SK-N-SH (cell line): ENCODE measurements around the gene HSPB9. TPM values are rescaled to one million over a fixed set of nuclear protein-coding genes. Genes with fewer than 3 reads are reported as not detected.

Source experiments
- CTCF ChIA-PET: fragments of 300-600, 350-600 bp; formaldehyde crosslinking; extraction: SDS; loops from one replicate; lab custom pipeline; 2021; lab: Yijun Ruan, JAX
- POLR2A ChIA-PET: fragments of 350-600 bp; sonication (Branson Sonifier 250); formaldehyde crosslinking; extraction: SDS; loops from one replicate; lab custom pipeline; 2020; ENCODE audit warnings: antibody characterized with exemption, inconsistent platforms; lab: Yijun Ruan, JAX
- DNase-seq: peaks from one replicate; pipeline ENCODE4 v3.0.0; 2012
- H2AFZ ChIP-seq: fragments of 200-600 bp; sonication (generic); 2 replicates; pipeline ENCODE4 v1.8.1; 2016; ENCODE audit warnings: antibody characterized with exemption, mild to moderate bottlenecking, low read depth
- H3F3A ChIP-seq: fragments of 200-600 bp; sonication (generic); replicated peaks from 2 replicates; pipeline ENCODE3; 2016; ENCODE audit warnings: antibody characterized with exemption, mild to moderate bottlenecking; ENCODE audit not compliant: insufficient read depth
- H3K27ac ChIP-seq, 2 experiments: fragments of 200-500 bp in 1 of 2; fragments of 200-600 bp in 1 of 2; sonication (Bioruptor generic) in 1 of 2; sonication (generic), shearing (Covaris generic) in 1 of 2; 2 replicates each; pipeline versions ENCODE4 v1.5.1 to v1.6.1; 2014 to 2016; ENCODE audit warnings: low read depth in 2 of 2, inconsistent platforms in 1 of 2, low read length in 1 of 2, mild to moderate bottlenecking in 1 of 2, mixed read lengths in 1 of 2
- H3K27me3 ChIP-seq: fragments of 200-600 bp; sonication (generic), shearing (Covaris generic); 2 replicates; pipeline ENCODE4 v1.6.1; 2016; ENCODE audit warnings: mixed run types; ENCODE audit not compliant: insufficient read depth
- H3K36me3 ChIP-seq, 2 experiments: fragments of 200-500 bp in 1 of 2; fragments of 200-600 bp in 1 of 2; sonication (Bioruptor generic) in 1 of 2; sonication (generic) in 1 of 2; replicated peaks in 1 of 2; 2 replicates each; pipeline versions ENCODE3 to v1.5.1; 2014 to 2016; ENCODE audit warnings: low read length in 1 of 2, mild to moderate bottlenecking in 1 of 2; ENCODE audit not compliant: insufficient read depth in 2 of 2, control insufficient read depth in 1 of 2
- H3K4me1 ChIP-seq, 2 experiments: fragments of 200-500 bp in 1 of 2; fragments of 200-600 bp in 1 of 2; sonication (Bioruptor generic) in 1 of 2; sonication (generic), shearing (Covaris generic) in 1 of 2; 2 replicates each; pipeline versions ENCODE4 v1.5.1 to v1.6.1; 2014 to 2016; ENCODE audit warnings: low read depth in 1 of 2, low read length in 1 of 2, mixed run types in 1 of 2; ENCODE audit not compliant: insufficient read depth in 2 of 2, control insufficient read depth in 1 of 2
- H3K4me2 ChIP-seq: fragments of 200-600 bp; sonication (generic), shearing (Covaris generic); 2 replicates; pipeline ENCODE4 v1.6.1; 2017; ENCODE audit warnings: mixed run types
- H3K4me3 ChIP-seq, 2 experiments: fragments of 200-500 bp in 1 of 2; fragments of 200-600 bp in 1 of 2; sonication (Bioruptor generic) in 1 of 2; sonication (generic), shearing (Covaris generic) in 1 of 2; 2 replicates each; pipeline versions ENCODE4 v1.5.1 to v1.8.1; 2014 to 2016; ENCODE audit warnings: low read depth in 2 of 2, inconsistent platforms in 1 of 2, low read length in 1 of 2, mild to moderate bottlenecking in 1 of 2, mixed read lengths in 1 of 2, moderate library complexity in 1 of 2
- H3K79me2 ChIP-seq: fragments of 200-600 bp; sonication (generic); 2 replicates; pipeline ENCODE4 v1.8.1; 2017; ENCODE audit warnings: mild to moderate bottlenecking; ENCODE audit not compliant: insufficient read depth
- H3K9ac ChIP-seq: fragments of 200-600 bp; sonication (generic); 2 replicates; pipeline ENCODE4 v1.6.1; 2017; ENCODE audit warnings: mixed run types
- H3K9me2 ChIP-seq: fragments of 200-600 bp; sonication (generic); 2 replicates; pipeline ENCODE4 v1.6.1; 2017; ENCODE audit warnings: mixed run types
- H3K9me3 ChIP-seq: fragments of 200-600 bp; sonication (generic); 2 replicates; pipeline ENCODE4 v1.6.1; 2017; ENCODE audit warnings: mixed run types, mild to moderate bottlenecking, moderate library complexity
- H4K20me1 ChIP-seq: fragments of 200-600 bp; sonication (generic); 2 replicates; pipeline ENCODE4 v1.6.1; 2017; ENCODE audit warnings: mild to moderate bottlenecking, mixed run types; ENCODE audit not compliant: insufficient read depth
- CHD2 ChIP-seq: fragments of 150-350 bp; IDR thresholded peaks from 2 replicates; pipeline ENCODE4 v1.6.1; 2018; ENCODE audit warnings: low read length; ENCODE audit not compliant: partially characterized antibody
- CTCF ChIP-seq: fragments of 200-600 bp; sonication (generic); IDR thresholded peaks from 2 replicates; pipeline ENCODE4 v1.6.1; 2017; ENCODE audit warnings: antibody characterized with exemption, mild to moderate bottlenecking, moderate library complexity
- FOXJ3 ChIP-seq: sonication (generic); formaldehyde crosslinking; IDR thresholded peaks from 2 replicates; pipeline ENCODE4 v1.5.1; 2020; ENCODE audit warnings: mild to moderate bottlenecking, missing genetic modification reagents
- JUND ChIP-seq: IDR thresholded peaks from 2 replicates; pipeline ENCODE4 v1.4.0; 2012
- MEF2A ChIP-seq: IDR thresholded peaks from 2 replicates; pipeline ENCODE4 v1.4.0; 2012; ENCODE audit warnings: low read depth, borderline replicate concordance
- NFIC ChIP-seq: IDR thresholded peaks from 2 replicates; pipeline ENCODE4 v1.4.0; 2012; ENCODE audit warnings: borderline replicate concordance
- RAD21 ChIP-seq: IDR thresholded peaks from 2 replicates; pipeline ENCODE4 v1.6.1; 2012; ENCODE audit warnings: mild to moderate bottlenecking, low read length
- RCOR1 ChIP-seq: fragments of 150-350 bp; IDR thresholded peaks from 2 replicates; pipeline ENCODE4 v1.6.1; 2017; ENCODE audit warnings: antibody characterized with exemption, low read length
- REST ChIP-seq: IDR thresholded peaks from 2 replicates; pipeline ENCODE4 v1.6.1; 2012; ENCODE audit warnings: mild to moderate bottlenecking, low read depth, low read length, moderate library complexity
- SIN3A ChIP-seq: IDR thresholded peaks from 2 replicates; pipeline ENCODE4 v1.6.1; 2012; ENCODE audit warnings: low read depth, mild to moderate bottlenecking, low read length, moderate library complexity, borderline replicate concordance
- TAF1 ChIP-seq: IDR thresholded peaks from 2 replicates; pipeline ENCODE4 v1.6.1; 2012; ENCODE audit warnings: low read depth, mild to moderate bottlenecking, low read length, moderate library complexity, borderline replicate concordance
- TEAD4 ChIP-seq: IDR thresholded peaks from 2 replicates; pipeline ENCODE4 v1.4.0; 2012; ENCODE audit warnings: mild to moderate bottlenecking, borderline replicate concordance; ENCODE audit not compliant: insufficient read depth
- YY1 ChIP-seq: IDR thresholded peaks from 2 replicates; pipeline ENCODE4 v1.4.0; 2012; ENCODE audit warnings: low read depth, mild to moderate bottlenecking
- WGBS: methylation state at CpG from one replicate; pipeline ENCODE4 v1.1.6; 2017; ENCODE audit warnings: low lambda C conversion rate; 5-methylcytosine and 5-hydroxymethylcytosine counted together
- polyA plus RNA-seq, 3 experiments: library from polyadenylated mRNA; depleted of rRNA; stranded (reverse); fragments of >200 nt; gene quantifications; 2 replicates each; pipeline ENCODE4 v1.2.3, GENCODE V29; 2012
- TF ChIP-seq, protein P1 (sequence below): fragments of 150-350 bp; IDR thresholded peaks from 2 replicates; pipeline ENCODE4 v1.6.1; 2017; ENCODE audit warnings: antibody characterized with exemption, low read length, low read depth, borderline replicate concordance

The HSPB9 gene
- polyA plus RNA-seq, 1 of the 3 experiments (the other 2 are of a cell fraction), result 0.05 TPM

DNA sequence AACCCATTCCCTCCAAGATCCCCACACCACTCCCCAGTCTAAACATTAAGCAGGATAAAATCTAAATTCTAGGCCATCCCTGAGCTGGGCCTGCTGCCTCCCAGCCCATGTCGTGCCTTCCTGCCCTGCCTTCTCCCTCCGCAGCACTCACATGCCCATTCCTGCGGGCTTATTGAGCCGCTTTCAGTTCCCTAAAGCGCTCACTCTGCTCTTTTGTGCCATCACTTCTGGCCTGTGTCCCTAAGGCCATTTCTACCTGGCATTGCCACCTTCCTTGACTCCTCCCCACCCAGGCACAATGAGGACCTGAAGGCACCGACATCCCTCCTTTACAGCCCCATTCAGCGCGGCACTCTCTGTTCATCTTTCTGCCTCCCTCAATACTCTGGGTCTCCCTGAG, 45.2 kb downstream of the HSPB9 start:
- H3F3A ChIP-seq, result no peaks in the 10 kb centered on the region
- H3K27ac ChIP-seq, result no peak overlapping the region
- H2AFZ ChIP-seq, result no peak overlapping the region
- 94% methylated on average over 8 of the region's 8 CpGs for WGBS
- ChIA-PET CTCF (interaction anchor here (1.0 to 1.4 kb wide), 2 partner anchors 12 to 13 kb away, joined by 4 to 10 read pairs; partner anchors contain the start of gene KCNH4), POLR2A (no interaction called here)
- no peaks in the 10 kb centered on the region for H3K4me1 ChIP-seq
- H3K79me2 ChIP-seq, result no peaks in the 10 kb centered on the region
- H3K4me2 ChIP-seq, result no peak overlapping the region
- no peaks in the 10 kb centered on the region for H3K9me2 ChIP-seq
- no peak overlapping the region for H3K9ac ChIP-seq
- H3K4me3 ChIP-seq, result no peak overlapping the region
- no peaks in the 10 kb centered on the region for H3K36me3 ChIP-seq
- H3K9me3 ChIP-seq, result no peaks in the 10 kb centered on the region
- no peak for TF ChIP-seq RCOR1
- TF ChIP-seq CHD2, result no peak
- TF ChIP-seq MEF2A, result no peak
- DNase-seq, result no peak
- H3K27me3 ChIP-seq, result no peaks in the 10 kb centered on the region
- H4K20me1 ChIP-seq, result no peaks in the 10 kb centered on the region

DNA sequence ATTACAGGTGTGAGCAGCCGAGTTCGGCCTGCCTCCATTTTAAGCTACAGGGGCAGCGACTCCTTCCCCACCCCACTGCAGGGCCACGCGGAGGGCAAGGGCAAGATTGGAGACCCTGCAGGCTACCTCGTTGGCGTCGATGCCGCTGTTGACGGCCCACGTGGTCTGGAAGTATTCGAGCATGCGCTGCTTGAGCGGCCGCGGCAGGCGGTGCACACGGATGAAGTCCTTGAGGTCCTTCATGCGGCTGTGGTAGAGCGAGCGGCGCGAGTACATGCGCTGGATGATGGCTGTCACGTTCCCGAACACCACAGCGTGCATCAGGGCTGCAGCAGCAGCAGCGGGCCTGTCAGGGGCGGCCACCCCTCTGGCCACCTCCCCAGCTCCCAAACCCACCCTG, 46.7 kb downstream of the HSPB9 start:
- ChIA-PET CTCF (interaction anchor here (1.0 kb wide), 1 partner anchor 13 kb away, joined by 3 read pairs; no protein-coding TSS in a partner anchor), POLR2A (no interaction called here)
- H3K4me1 ChIP-seq, result no peaks in the 10 kb centered on the region
- no peak overlapping the region for H3K9ac ChIP-seq
- no peaks in the 10 kb centered on the region for H3F3A ChIP-seq
- no peaks in the 10 kb centered on the region for H3K9me2 ChIP-seq
- 92% methylated on average over 29 of the region's 29 CpGs for WGBS
- H3K9me3 ChIP-seq, result no peaks in the 10 kb centered on the region
- no peak overlapping the region for H3K27ac ChIP-seq
- no peak overlapping the region for H3K4me2 ChIP-seq
- no peaks in the 10 kb centered on the region for H3K79me2 ChIP-seq
- H2AFZ ChIP-seq, result no peak overlapping the region
- H3K4me3 ChIP-seq, result no peak overlapping the region
- H3K27me3 ChIP-seq, result no peaks in the 10 kb centered on the region
- DNase-seq, result no peak
- H4K20me1 ChIP-seq, result no peaks in the 10 kb centered on the region
- no peaks in the 10 kb centered on the region for H3K36me3 ChIP-seq
- no peak for TF ChIP-seq YY1
- no peak for TF ChIP-seq NFIC
- TF ChIP-seq TEAD4, result no peak
- no peak for TF ChIP-seq TAF1
- no peak for TF ChIP-seq FOXJ3
- no peak for TF ChIP-seq CTCF
- no peak for TF ChIP-seq CHD2

DNA sequence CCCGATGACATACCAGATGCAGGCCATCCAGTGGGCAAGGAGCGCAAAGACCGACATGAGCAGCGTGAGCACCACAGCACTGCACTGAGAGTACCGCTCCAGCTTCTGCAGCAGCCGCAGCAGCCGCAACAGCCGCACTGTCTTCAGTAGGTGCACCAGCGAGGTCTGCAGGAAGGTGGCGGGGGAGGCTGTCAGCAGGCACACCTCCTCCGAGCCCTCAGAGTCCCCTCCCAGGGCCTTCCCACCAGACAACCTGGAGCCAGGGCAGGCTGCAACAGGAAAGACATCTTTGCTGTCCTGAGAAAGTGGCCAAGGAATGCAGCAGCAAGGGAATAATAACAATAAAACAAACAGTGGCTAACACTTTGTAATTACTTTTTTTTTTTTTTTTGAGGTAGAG, 49.2 kb downstream of the HSPB9 start:
- ChIA-PET CTCF (interaction anchor here (0.8 kb wide), 1 partner anchor 10 kb away, joined by 3 read pairs; no protein-coding TSS in a partner anchor), POLR2A (no interaction called here)
- Histone ChIP-seq H3K79me2 (no peaks in the 10 kb centered on the region), H3K4me2 (no peak overlapping the region), H3K4me1 (no peaks in the 10 kb centered on the region), H3K9ac (no peak overlapping the region), H4K20me1 (no peaks in the 10 kb centered on the region), H3K36me3 (no peaks in the 10 kb centered on the region), H3F3A (no peaks in the 10 kb centered on the region), H3K9me2 (no peaks in the 10 kb centered on the region), H3K27ac (no peak overlapping the region), H3K4me3 (no peak overlapping the region), H2AFZ (no peak overlapping the region), H3K27me3 (no peaks in the 10 kb centered on the region), H3K9me3 (no peaks in the 10 kb centered on the region)
- no peak for DNase-seq
- WGBS, result no CpG with 5 or more reads among the region's 11 CpGs
- TF ChIP-seq JUND (no peak), REST (no peak), SIN3A (no peak), TAF1 (no peak), CTCF (no peak), RAD21 (no peak)
- TF ChIP-seq, protein P1, sequence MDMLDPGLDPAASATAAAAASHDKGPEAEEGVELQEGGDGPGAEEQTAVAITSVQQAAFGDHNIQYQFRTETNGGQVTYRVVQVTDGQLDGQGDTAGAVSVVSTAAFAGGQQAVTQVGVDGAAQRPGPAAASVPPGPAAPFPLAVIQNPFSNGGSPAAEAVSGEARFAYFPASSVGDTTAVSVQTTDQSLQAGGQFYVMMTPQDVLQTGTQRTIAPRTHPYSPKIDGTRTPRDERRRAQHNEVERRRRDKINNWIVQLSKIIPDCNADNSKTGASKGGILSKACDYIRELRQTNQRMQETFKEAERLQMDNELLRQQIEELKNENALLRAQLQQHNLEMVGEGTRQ, result no peak
